OCI-LY7 (cell line): Measurements from ENCODE around the gene UFD1.

Experiments
- EZH2phosphoT487 ChIP-seq: fragments of 200-600 bp; sonication (generic); IDR thresholded peaks from 2 replicates; pipeline ENCODE4 v1.6.1; 2018; ENCODE audit warnings: low read depth, borderline replicate concordance, mild to moderate bottlenecking, mixed run types, antibody characterized with exemption, low read length, moderate library complexity, mixed read lengths
- TF ChIP-seq, protein P1 (sequence below): fragments of 200-600 bp; sonication (generic); conservative IDR thresholded peaks from 2 replicates; pipeline ENCODE4 v1.5.1; 2014; ENCODE audit warnings: mild to moderate bottlenecking, antibody characterized with exemption, low read length, moderate library complexity, mixed read lengths

- TF ChIP-seq, protein P1, sequence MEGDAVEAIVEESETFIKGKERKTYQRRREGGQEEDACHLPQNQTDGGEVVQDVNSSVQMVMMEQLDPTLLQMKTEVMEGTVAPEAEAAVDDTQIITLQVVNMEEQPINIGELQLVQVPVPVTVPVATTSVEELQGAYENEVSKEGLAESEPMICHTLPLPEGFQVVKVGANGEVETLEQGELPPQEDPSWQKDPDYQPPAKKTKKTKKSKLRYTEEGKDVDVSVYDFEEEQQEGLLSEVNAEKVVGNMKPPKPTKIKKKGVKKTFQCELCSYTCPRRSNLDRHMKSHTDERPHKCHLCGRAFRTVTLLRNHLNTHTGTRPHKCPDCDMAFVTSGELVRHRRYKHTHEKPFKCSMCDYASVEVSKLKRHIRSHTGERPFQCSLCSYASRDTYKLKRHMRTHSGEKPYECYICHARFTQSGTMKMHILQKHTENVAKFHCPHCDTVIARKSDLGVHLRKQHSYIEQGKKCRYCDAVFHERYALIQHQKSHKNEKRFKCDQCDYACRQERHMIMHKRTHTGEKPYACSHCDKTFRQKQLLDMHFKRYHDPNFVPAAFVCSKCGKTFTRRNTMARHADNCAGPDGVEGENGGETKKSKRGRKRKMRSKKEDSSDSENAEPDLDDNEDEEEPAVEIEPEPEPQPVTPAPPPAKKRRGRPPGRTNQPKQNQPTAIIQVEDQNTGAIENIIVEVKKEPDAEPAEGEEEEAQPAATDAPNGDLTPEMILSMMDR = no peak
- no peak for TF ChIP-seq EZH2phosphoT487
These were observed 44.6 kb downstream of the UFD1 start for GRCh38 chr22:19434401-19434800.
